B cell (primary cell): Measurements from ENCODE around the gene CLCF1. TPM values are rescaled to one million over a fixed set of nuclear protein-coding genes. Genes with fewer than 3 reads are reported as not detected.

Source experiments
- ATAC-seq: fragments of 200-7000 bp; cut with Tn5 transposase; one replicate; pipeline ENCODE4 v1.10.0; 2021; ENCODE audit warnings: low read depth, mild to moderate bottlenecking, moderate number of reproducible peaks, moderate library complexity
- CTCF ChIA-PET: fragments of 350-600 bp; sonication (Branson Sonifier 250); formaldehyde crosslinking; loops from one replicate; lab custom pipeline; 2021; ENCODE audit warnings: antibody characterized with exemption, inconsistent platforms; lab: Charles Lee
- POLR2A ChIA-PET: fragments of 350-600 bp; sonication (Branson Sonifier 250); formaldehyde crosslinking; loops from one replicate; lab custom pipeline; 2021; ENCODE audit warnings: antibody characterized with exemption; lab: Charles Lee
- DNase-seq: peaks from one replicate; pipeline ENCODE4 v3.0.0; 2013
- H2AFZ ChIP-seq: 2 replicates; pipeline ENCODE4 v1.6.1; 2012; ENCODE audit warnings: mild to moderate bottlenecking, low read depth, low read length; ENCODE audit not compliant: insufficient read depth, poor library complexity, severe bottlenecking
- H3K27ac ChIP-seq, 2 donors: 1 replicate in 1 of 2; 2 replicates in 1 of 2; pipeline ENCODE4 v1.5.1; 2012 to 2013; ENCODE audit warnings: low read length in 2 of 2, mild to moderate bottlenecking in 2 of 2, moderate library complexity in 1 of 2
- H3K27me3 ChIP-seq, 4 experiments: fragments of 200-600 bp in 1 of 4; sonication (generic) in 1 of 4; replicated peaks in 1 of 4; 1 replicate in 2 of 4; 2 replicates in 2 of 4; pipeline versions ENCODE4 v1.6.1 to v1.7.0; 2013 to 2016; ENCODE audit warnings: low read length in 3 of 4, mild to moderate bottlenecking in 2 of 4, mixed read lengths in 1 of 4, moderate library complexity in 1 of 4; ENCODE audit not compliant: insufficient read depth in 4 of 4, control insufficient read depth in 3 of 4; ENCODE audit errors: control extremely low read depth in 1 of 4
- H3K36me3 ChIP-seq, 2 experiments: replicated peaks in 1 of 2; 1 replicate in 1 of 2; 2 replicates in 1 of 2; pipeline versions ENCODE4 v1.6.1 to v1.7.1; 2013; ENCODE audit warnings: low read length in 1 of 2; ENCODE audit not compliant: insufficient read depth in 2 of 2, control insufficient read depth in 1 of 2; ENCODE audit errors: control extremely low read depth in 1 of 2, extremely low read depth in 1 of 2
- H3K4me1 ChIP-seq, 2 donors: fragments of 200-600 bp in 1 of 2; sonication (generic) in 1 of 2; 1 replicate in 1 of 2; 2 replicates in 1 of 2; pipeline versions ENCODE4 v1.5.1 to v1.6.1; 2013 to 2017; ENCODE audit warnings: low read length in 2 of 2; ENCODE audit not compliant: control insufficient read depth in 2 of 2, insufficient read depth in 2 of 2
- H3K4me2 ChIP-seq: replicated peaks from 2 replicates; pipeline ENCODE3; 2012; ENCODE audit warnings: mild to moderate bottlenecking, low read depth, low read length; ENCODE audit not compliant: poor library complexity, severe bottlenecking
- H3K4me3 ChIP-seq, 5 experiments: fragments of 200-600 bp in 1 of 5; sonication (generic) in 1 of 5; 1 replicate in 3 of 5; 2 replicates in 2 of 5; pipeline versions ENCODE4 v1.5.1 to v1.7.0; 2011 to 2016; ENCODE audit warnings: low read length in 4 of 5, mild to moderate bottlenecking in 4 of 5, low read depth in 2 of 5, control low read depth in 1 of 5, moderate library complexity in 1 of 5; ENCODE audit not compliant: insufficient read depth in 1 of 5; ENCODE audit errors: control extremely low read depth in 1 of 5, extremely low read depth in 1 of 5
- H3K79me2 ChIP-seq: fragments of 200-600 bp; sonication (generic); one replicate; pipeline ENCODE4 v1.6.0; 2016; ENCODE audit warnings: low read length; ENCODE audit not compliant: control insufficient read depth, insufficient read depth
- H3K9ac ChIP-seq: fragments of 200-600 bp; sonication (generic); 2 replicates; pipeline ENCODE4 v1.6.1; 2017; ENCODE audit warnings: mild to moderate bottlenecking, low read length, moderate library complexity
- H3K9me3 ChIP-seq, 3 donors: one replicate each; pipeline versions ENCODE4 v1.6.1 to v1.7.1; 2013; ENCODE audit warnings: low read length in 2 of 3; ENCODE audit not compliant: control insufficient read depth in 2 of 3, insufficient read depth in 1 of 3; ENCODE audit errors: control extremely low read depth in 1 of 3
- H4K20me1 ChIP-seq: 2 replicates; pipeline ENCODE4 v1.6.0; 2012; ENCODE audit warnings: mild to moderate bottlenecking, low read length; ENCODE audit not compliant: insufficient read depth, control insufficient read depth, poor library complexity, severe bottlenecking
- H3K27ac Mint-ChIP-seq: one replicate; pipeline ENCODE4 v1.8.0; 2021; ENCODE audit warnings: mixed read lengths
- H3K27me3 Mint-ChIP-seq: one replicate; pipeline ENCODE4 v1.8.0; 2021; ENCODE audit warnings: mixed read lengths
- H3K4me1 Mint-ChIP-seq: one replicate; pipeline ENCODE4 v1.8.0; 2021; ENCODE audit warnings: mixed read lengths
- H3K4me3 Mint-ChIP-seq: one replicate; pipeline ENCODE4 v1.8.0; 2021; ENCODE audit warnings: mixed read lengths
- H3K9me3 Mint-ChIP-seq: one replicate; pipeline ENCODE4 v1.8.0; 2022; ENCODE audit warnings: mixed read lengths; ENCODE audit not compliant: insufficient read depth
- EZH2 ChIP-seq: IDR thresholded peaks from 2 replicates; pipeline ENCODE4 v1.6.1; 2012; ENCODE audit warnings: borderline replicate concordance, low read depth, mild to moderate bottlenecking, moderate library complexity, low read length; ENCODE audit not compliant: insufficient read depth, poor library complexity, severe bottlenecking
- WGBS: methylation state at CpG from one replicate; pipeline ENCODE4 v1.1.5; 2013; ENCODE audit warnings: missing lambda C conversion rate; ENCODE audit not compliant: insufficient coverage; 5-methylcytosine and 5-hydroxymethylcytosine counted together
- intact Hi-C: fragments of 100-400 bp; cut with micrococcal nuclease; formaldehyde crosslinking; loops from one replicate; pipeline ENCODE4 v1.10.0; 2022
- polyA plus RNA-seq: library from polyadenylated mRNA; depleted of rRNA; stranded (reverse); fragments of >200 nt; gene quantifications from 2 replicates; pipeline ENCODE4 v1.2.3, GENCODE V29; 2012
- total RNA-seq, 2 donors: library from RNA; stranded (reverse); fragments of 120-200 nt in 1 of 2; gene quantifications; 1 replicate in 1 of 2; 2 replicates in 1 of 2; pipeline versions ENCODE4 v1.2.3 to v1.2.4, GENCODE V29; 2013 to 2022
- TF ChIP-seq, protein P1 (sequence below): fragments of 200-600 bp; IDR thresholded peaks from one replicate; pipeline ENCODE4 v1.8.0; 2022; ENCODE audit warnings: antibody characterized with exemption, mild to moderate bottlenecking

The CLCF1 gene
- total and polyA plus RNA-seq, 2 donors (not counting 1 experiment from before 2014, with no cell fraction given): 29.1 to 44.6 TPM

DNA sequence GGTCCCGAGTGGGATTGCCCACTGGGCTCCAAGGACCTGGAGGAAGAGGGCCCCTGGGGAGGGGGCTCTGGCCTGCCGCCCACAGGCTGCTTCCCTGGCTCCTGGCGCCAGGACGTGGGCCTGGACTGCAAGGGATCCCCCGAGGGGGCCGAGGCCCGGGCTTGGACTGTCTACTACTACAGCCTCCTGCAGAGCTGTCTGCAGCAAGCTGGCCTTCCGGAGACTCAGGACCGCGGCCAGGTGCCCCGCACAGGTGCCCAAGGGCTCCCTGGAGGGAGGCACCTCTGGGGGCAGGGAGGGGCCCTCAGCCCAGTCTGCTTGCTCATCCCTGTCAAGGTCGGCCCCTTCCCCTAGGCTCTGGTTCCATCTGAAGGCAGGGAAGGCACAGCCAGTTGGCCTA lies 44.0 kb upstream of the CLCF1 start:
- Histone ChIP-seq H3K27me3 (no peaks in the 10 kb centered on the region), H3K9me3 (no peaks in the 10 kb centered on the region), H3K4me1 (peaks cover 72 to 83% of the 10 kb centered on the region in 2 donors), H3K9ac (peak overlapping the region; percentile 61), H2AFZ (peak overlapping the region; percentile 23), H3K4me3 (peak overlapping the region in 2 of 5 experiments; percentile 7 to 21), H3K27ac (peak overlapping the region; percentile 43 to 71), H3K4me2 (peak overlapping the region; percentile 95), H4K20me1 (no peaks in the 10 kb centered on the region), H3K79me2 (peaks cover 26% of the 10 kb centered on the region), H3K36me3 (no peaks in the 10 kb centered on the region)
- TF ChIP-seq, protein P1, sequence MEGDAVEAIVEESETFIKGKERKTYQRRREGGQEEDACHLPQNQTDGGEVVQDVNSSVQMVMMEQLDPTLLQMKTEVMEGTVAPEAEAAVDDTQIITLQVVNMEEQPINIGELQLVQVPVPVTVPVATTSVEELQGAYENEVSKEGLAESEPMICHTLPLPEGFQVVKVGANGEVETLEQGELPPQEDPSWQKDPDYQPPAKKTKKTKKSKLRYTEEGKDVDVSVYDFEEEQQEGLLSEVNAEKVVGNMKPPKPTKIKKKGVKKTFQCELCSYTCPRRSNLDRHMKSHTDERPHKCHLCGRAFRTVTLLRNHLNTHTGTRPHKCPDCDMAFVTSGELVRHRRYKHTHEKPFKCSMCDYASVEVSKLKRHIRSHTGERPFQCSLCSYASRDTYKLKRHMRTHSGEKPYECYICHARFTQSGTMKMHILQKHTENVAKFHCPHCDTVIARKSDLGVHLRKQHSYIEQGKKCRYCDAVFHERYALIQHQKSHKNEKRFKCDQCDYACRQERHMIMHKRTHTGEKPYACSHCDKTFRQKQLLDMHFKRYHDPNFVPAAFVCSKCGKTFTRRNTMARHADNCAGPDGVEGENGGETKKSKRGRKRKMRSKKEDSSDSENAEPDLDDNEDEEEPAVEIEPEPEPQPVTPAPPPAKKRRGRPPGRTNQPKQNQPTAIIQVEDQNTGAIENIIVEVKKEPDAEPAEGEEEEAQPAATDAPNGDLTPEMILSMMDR: no peak
- TF ChIP-seq EZH2: no peak
- Mint-ChIP-seq H3K9me3 (no peaks in the 10 kb centered on the region), H3K27me3 (no peaks in the 10 kb centered on the region), H3K27ac (peak overlapping the region; percentile 91), H3K4me3 (peak overlapping the region; percentile 89), H3K4me1 (peaks cover 68% of the 10 kb centered on the region)
- intact Hi-C loops: no loop called here
- no peak for DNase-seq
- ChIA-PET CTCF (interaction anchor here (1.0 to 10.4 kb wide), 8 partner anchors 9 to 61 kb away, joined by 3 to 121 read pairs (median 6); partner anchors contain the start of genes PPP1CA, RPS6KB2, TBC1D10C and TMEM134), POLR2A (interaction anchor here (0.8 to 10.7 kb wide), 11 partner anchors 9 to 117 kb away, joined by 3 to 195 read pairs (median 7); partner anchors contain the start of genes AIP, PPP1CA, PTPRCAP and RPS6KB2)
- ATAC-seq: no peak
- 86% methylated on average over 11 of the region's 12 CpGs for WGBS
